ENCODE measurements around the gene GRAMD1B.

Gene GRAMD1B

GRCh38 chr11:123429913-123430720 lies at the start of gene GRAMD1B:
Gene GRAMD1B, plus strand, starts transcription at chr11:123430269. Its CDS starts 524 bp downstream, at chr11:123430793.
- TF ChIP-seq, protein P1, sequence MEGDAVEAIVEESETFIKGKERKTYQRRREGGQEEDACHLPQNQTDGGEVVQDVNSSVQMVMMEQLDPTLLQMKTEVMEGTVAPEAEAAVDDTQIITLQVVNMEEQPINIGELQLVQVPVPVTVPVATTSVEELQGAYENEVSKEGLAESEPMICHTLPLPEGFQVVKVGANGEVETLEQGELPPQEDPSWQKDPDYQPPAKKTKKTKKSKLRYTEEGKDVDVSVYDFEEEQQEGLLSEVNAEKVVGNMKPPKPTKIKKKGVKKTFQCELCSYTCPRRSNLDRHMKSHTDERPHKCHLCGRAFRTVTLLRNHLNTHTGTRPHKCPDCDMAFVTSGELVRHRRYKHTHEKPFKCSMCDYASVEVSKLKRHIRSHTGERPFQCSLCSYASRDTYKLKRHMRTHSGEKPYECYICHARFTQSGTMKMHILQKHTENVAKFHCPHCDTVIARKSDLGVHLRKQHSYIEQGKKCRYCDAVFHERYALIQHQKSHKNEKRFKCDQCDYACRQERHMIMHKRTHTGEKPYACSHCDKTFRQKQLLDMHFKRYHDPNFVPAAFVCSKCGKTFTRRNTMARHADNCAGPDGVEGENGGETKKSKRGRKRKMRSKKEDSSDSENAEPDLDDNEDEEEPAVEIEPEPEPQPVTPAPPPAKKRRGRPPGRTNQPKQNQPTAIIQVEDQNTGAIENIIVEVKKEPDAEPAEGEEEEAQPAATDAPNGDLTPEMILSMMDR (IDR thresholded peaks at IDR 0.05; ENCODE audit: low read depth, low read length): peak; percentile 32
- H3K4me3 ChIP-seq (ENCODE audit: low read depth, low read length): peak within 1 kb of the TSS; percentile 74
- peak; percentile 84 for DNase-seq (ENCODE audit: low read depth, low spot score)
- in situ Hi-C loops (cut with HindIII; ENCODE audit: low sequenced_read_pairs): no loop called here

- H3K4me3 ChIP-seq (ENCODE audit: low read depth, low read length): no peak overlapping the region
- in situ Hi-C loops (cut with HindIII; ENCODE audit: low sequenced_read_pairs): no loop called here
- TF ChIP-seq, protein P1 (IDR thresholded peaks at IDR 0.05; ENCODE audit: low read depth, low read length): no peak
- no peak for DNase-seq (ENCODE audit: low read depth, low spot score)
Measured at GRCh38 chr11:123381149-123381548, 48.9 kb upstream of the GRAMD1B start.

- TF ChIP-seq, protein P1 (IDR thresholded peaks at IDR 0.05; ENCODE audit: low read depth, low read length): no peak
- H3K4me3 ChIP-seq (ENCODE audit: low read depth, low read length): no peak overlapping the region
- no peak for DNase-seq (ENCODE audit: low read depth, low spot score)
- in situ Hi-C loops (cut with HindIII; ENCODE audit: low sequenced_read_pairs): no loop called here
Measured at GRCh38 chr11:123381817-123382554, 48.1 kb upstream of the GRAMD1B start.

DNA sequence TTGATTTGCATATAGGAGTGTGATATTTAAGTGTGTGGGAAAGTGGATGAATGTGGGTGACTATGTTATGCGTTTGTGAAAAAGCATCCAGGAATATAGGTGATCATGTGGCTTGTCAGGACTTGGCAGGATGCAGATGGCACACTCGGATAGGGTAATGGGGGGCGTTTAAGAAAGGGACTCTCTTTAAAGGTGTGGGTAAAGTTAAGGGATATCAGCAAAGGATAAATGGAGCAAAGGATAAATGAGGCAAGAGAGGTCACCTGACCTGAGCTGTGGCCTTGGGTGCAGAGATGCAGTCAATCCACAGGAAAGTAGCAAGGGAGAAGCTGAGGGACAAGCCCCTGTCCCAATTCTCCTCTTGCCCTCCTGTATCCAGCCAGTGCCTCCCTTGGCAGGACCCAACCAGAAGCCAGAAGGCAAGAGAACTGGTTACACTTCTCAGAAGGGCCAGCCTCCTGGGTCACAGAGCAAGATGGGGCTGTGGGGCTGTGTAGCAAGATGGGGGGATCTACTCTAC lies 47.5 kb upstream of the GRAMD1B start:
- TF ChIP-seq, protein P1 (IDR thresholded peaks at IDR 0.05; ENCODE audit: low read depth, low read length): no peak
- H3K4me3 ChIP-seq (ENCODE audit: low read depth, low read length): no peak overlapping the region
- no peak for DNase-seq (ENCODE audit: low read depth, low spot score)
- in situ Hi-C loops (cut with HindIII; ENCODE audit: low sequenced_read_pairs): no loop called here

DNA sequence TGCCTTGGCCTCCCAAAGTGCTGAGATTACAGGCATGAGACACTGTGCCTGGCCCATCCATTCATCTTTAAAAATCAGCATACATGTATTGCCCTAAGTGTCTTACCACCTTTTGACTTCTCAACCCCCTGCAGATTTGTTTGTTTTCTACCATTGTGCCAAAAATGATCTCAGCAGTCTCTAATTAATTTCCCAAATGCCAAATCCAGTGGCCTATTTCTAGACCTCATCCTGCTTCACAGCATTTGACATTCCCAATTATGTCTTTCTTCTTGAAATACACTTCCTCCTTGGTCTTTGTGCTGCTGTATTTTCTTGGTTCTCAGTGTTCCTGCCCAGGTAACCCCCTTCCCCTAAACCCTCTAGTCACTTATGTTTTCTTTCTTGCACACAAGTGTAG lies 46.0 kb upstream of the GRAMD1B start:
- DNase-seq (ENCODE audit: low read depth, low spot score): no peak
- H3K4me3 ChIP-seq (ENCODE audit: low read depth, low read length): no peak overlapping the region
- TF ChIP-seq, protein P1 (IDR thresholded peaks at IDR 0.05; ENCODE audit: low read depth, low read length): no peak
- in situ Hi-C loops (cut with HindIII; ENCODE audit: low sequenced_read_pairs): no loop called here

- DNase-seq (ENCODE audit: low read depth, low spot score): no peak
- TF ChIP-seq, protein P1 (IDR thresholded peaks at IDR 0.05; ENCODE audit: low read depth, low read length): no peak
- no peak overlapping the region for H3K4me3 ChIP-seq (ENCODE audit: low read depth, low read length)
- in situ Hi-C loops (cut with HindIII; ENCODE audit: low sequenced_read_pairs): no loop called here
Measured at GRCh38 chr11:123386796-123387510, 43.1 kb upstream of the GRAMD1B start.
